Activated T-cell treated with anti-CD3 and anti-CD28 coated beads for 24 hours (primary cell): ENCODE data around the gene DTX2.
"Not testable (repeated sequence)": the region's sequence is repeated elsewhere in the genome, so short reads cannot be mapped to it uniquely, and the experiment has no call there.

Experiments used
- DNase-seq: peaks from one replicate; pipeline ENCODE4 v3.0.0-alpha.2; 2020; ENCODE audit warnings: low read depth

The DTX2 gene

GRCh38 chr7:76443846-76444245, 17.7 kb upstream of the DTX2 start:
- DNase-seq = not testable (repeated sequence)

- not testable (repeated sequence) for DNase-seq
Observed at GRCh38 chr7:76445577-76446008, 15.9 kb upstream of the DTX2 start.

GRCh38 chr7:76457017-76457416, 4.5 kb upstream of the DTX2 start:
- DNase-seq = not testable (repeated sequence)

- DNase-seq = not testable (repeated sequence)
Observed at GRCh38 chr7:76458504-76458903, 3.0 kb upstream of the DTX2 start.

GRCh38 chr7:76460767-76461166, 742 bp upstream of the DTX2 start:
- not testable (repeated sequence) for DNase-seq

- DNase-seq = not testable (repeated sequence)
Observed at GRCh38 chr7:76462271-76462882, 868 bp downstream of the DTX2 start.

GRCh38 chr7:76464959-76465358, 3.5 kb downstream of the DTX2 start:
- DNase-seq = not testable (repeated sequence)

- not testable (repeated sequence) for DNase-seq
Observed at GRCh38 chr7:76465950-76466349, 4.4 kb downstream of the DTX2 start.

GRCh38 chr7:76467743-76468404, 6.4 kb downstream of the DTX2 start:
- not testable (repeated sequence) for DNase-seq

- not testable (repeated sequence) for DNase-seq
Observed at GRCh38 chr7:76471556-76472221, 10.2 kb downstream of the DTX2 start.

- DNase-seq = not testable (repeated sequence)
Observed at GRCh38 chr7:76473097-76473496, 11.6 kb downstream of the DTX2 start.

- DNase-seq = not testable (repeated sequence)
Observed at GRCh38 chr7:76476280-76476679, 14.8 kb downstream of the DTX2 start.

GRCh38 chr7:76476742-76477474, 15.4 kb downstream of the DTX2 start:
- DNase-seq = not testable (repeated sequence)

- DNase-seq = not testable (repeated sequence)
Observed at GRCh38 chr7:76479628-76480027, 18.1 kb downstream of the DTX2 start.

- not testable (repeated sequence) for DNase-seq
Observed at GRCh38 chr7:76480403-76481253, 19.1 kb downstream of the DTX2 start.

- not testable (repeated sequence) for DNase-seq
Observed at GRCh38 chr7:76482660-76483059, 21.2 kb downstream of the DTX2 start.

GRCh38 chr7:76483081-76483480, 21.6 kb downstream of the DTX2 start:
- not testable (repeated sequence) for DNase-seq

- not testable (repeated sequence) for DNase-seq
Observed at GRCh38 chr7:76484456-76484855, 22.9 kb downstream of the DTX2 start.

GRCh38 chr7:76485822-76486610, 24.5 kb downstream of the DTX2 start:
- not testable (repeated sequence) for DNase-seq

- not testable (repeated sequence) for DNase-seq
Observed at GRCh38 chr7:76486618-76487017, 25.1 kb downstream of the DTX2 start.
